ACC112 (cell line): ENCODE measurements around the gene TRIM74.
A peak's percentile ranks its signal among the peaks of the same experiment; 100 is the strongest.
"Not testable (repeated sequence)": the region's sequence is repeated elsewhere in the genome, so short reads cannot be mapped to it uniquely, and the experiment has no call there.

Experiments
- H2AFZ ChIP-seq: fragments of 200-600 bp; sonication (generic); one replicate; pipeline ENCODE4 v1.6.0; 2017; ENCODE audit warnings: antibody characterized with exemption, low read length; ENCODE audit not compliant: unreplicated experiment
- H3K27ac ChIP-seq: fragments of 200-600 bp; sonication (generic); 2 replicates; pipeline ENCODE4 v1.5.1; 2014; ENCODE audit warnings: low read depth, mild to moderate bottlenecking, antibody characterized with exemption, low read length, moderate library complexity
- H3K27me3 ChIP-seq: fragments of 200-600 bp; sonication (generic); 2 replicates; pipeline ENCODE4 v1.6.1; 2014; ENCODE audit warnings: mild to moderate bottlenecking, antibody characterized with exemption, low read length, moderate library complexity, mixed read lengths; ENCODE audit not compliant: insufficient read depth
- H3K36me3 ChIP-seq: fragments of 200-600 bp; sonication (generic); 2 replicates; pipeline ENCODE4 v1.6.1; 2016; ENCODE audit warnings: mild to moderate bottlenecking, antibody characterized with exemption, low read length, moderate library complexity, mixed read lengths; ENCODE audit not compliant: insufficient read depth
- H3K4me1 ChIP-seq: fragments of 200-600 bp; sonication (generic); one replicate; pipeline ENCODE4 v1.6.1; 2016; ENCODE audit warnings: low read length, mixed read lengths; ENCODE audit not compliant: insufficient read depth, unreplicated experiment, control insufficient read depth
- H3K4me3 ChIP-seq: fragments of 200-600 bp; sonication (generic); 2 replicates; pipeline ENCODE4 v1.5.1; 2014; ENCODE audit warnings: mild to moderate bottlenecking, low read depth, low read length
- H3K79me2 ChIP-seq: fragments of 200-600 bp; sonication (generic); one replicate; pipeline ENCODE4 v1.6.0; 2016; ENCODE audit warnings: low read length; ENCODE audit not compliant: control insufficient read depth, unreplicated experiment, insufficient read depth

Gene TRIM74

DNA sequence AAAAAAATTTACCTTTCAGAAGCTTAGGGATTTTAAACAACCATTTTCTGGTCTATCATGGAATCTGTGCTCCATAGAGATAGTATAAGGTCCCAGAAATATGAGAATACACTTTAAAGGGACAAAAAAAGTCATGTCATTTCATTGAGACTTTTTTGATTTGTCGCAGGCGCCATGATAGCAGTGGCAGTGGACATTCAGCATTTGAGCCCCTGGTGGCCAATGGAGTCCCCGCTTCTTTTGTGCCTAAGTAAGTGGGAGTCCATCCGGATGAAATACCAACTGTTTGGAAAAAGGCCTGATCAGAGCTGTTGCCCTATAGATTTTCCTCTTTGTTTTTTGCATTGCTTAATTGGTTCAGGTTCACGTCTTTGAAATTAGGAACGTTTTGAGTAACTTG is 41.0 kb downstream of the TRIM74 start:
- Histone ChIP-seq H3K36me3 (peaks cover 23% of the 10 kb centered on the region), H3K4me1 (peaks cover 15% of the 10 kb centered on the region), H3K79me2 (peaks cover 33% of the 10 kb centered on the region)
- not testable (repeated sequence) for H3K27ac ChIP-seq, H3K27me3 ChIP-seq, H2AFZ ChIP-seq, H3K4me3 ChIP-seq

DNA sequence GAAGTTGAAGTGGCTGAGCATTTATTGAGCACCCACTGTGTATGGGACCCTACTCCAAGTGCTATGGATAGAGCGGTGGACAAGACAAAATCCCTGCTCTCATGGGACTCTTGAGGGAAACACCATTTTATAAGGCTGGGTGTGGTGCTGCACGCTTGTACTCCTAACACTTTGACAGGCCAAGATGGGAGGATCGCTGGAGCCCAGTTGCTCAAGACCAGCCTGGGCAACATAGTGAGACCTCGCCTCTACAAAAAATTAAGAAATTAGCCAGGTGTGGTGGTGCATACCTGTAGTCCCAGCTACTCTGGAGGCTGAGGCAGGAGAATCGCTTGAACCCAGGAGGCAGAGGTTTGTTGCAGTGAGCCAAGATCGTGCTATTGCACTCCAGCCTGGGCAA is 41.5 kb downstream of the TRIM74 start:
- not testable (repeated sequence) for H3K4me3 ChIP-seq, H2AFZ ChIP-seq, H3K27me3 ChIP-seq, H3K27ac ChIP-seq
- peaks cover 33% of the 10 kb centered on the region for H3K79me2 ChIP-seq
- H3K4me1 ChIP-seq: peaks cover 15% of the 10 kb centered on the region
- peaks cover 23% of the 10 kb centered on the region for H3K36me3 ChIP-seq

DNA sequence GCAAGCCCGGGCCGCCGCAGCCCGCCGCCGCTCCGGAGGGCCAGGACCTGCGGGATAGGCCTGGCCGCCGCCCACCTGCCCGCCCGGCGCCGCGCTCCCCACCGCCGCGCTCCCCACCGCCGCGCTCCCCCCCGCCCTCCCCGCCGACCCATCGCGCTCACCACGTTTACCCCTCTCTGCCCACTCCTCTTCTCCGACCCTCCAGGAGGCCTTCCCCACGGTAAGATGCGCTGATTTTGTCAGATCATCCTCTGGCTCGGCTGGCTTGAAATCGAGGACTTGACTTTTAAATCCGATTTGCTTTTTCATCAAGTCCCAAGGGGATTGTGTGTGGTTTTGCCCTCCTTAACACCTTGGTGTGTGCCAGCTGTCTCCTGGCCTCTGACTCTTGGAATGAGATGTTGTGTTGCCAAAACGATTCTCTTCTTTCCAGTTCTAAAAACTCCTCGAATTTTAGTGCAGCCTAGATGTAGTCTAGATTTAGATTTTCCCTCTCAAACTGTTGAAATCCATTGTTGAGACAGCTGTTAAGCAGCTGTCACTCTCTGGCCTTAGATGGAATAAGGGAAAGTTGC is 43.6 kb downstream of the TRIM74 start:
- Histone ChIP-seq H3K79me2 (peaks cover 39% of the 10 kb centered on the region), H2AFZ (no peak overlapping the region), H3K4me1 (peaks cover 15% of the 10 kb centered on the region), H3K27me3 (no peaks in the 10 kb centered on the region), H3K4me3 (peak overlapping the region; percentile 86), H3K27ac (peak overlapping the region; percentile 82), H3K36me3 (peaks cover 23% of the 10 kb centered on the region)

DNA sequence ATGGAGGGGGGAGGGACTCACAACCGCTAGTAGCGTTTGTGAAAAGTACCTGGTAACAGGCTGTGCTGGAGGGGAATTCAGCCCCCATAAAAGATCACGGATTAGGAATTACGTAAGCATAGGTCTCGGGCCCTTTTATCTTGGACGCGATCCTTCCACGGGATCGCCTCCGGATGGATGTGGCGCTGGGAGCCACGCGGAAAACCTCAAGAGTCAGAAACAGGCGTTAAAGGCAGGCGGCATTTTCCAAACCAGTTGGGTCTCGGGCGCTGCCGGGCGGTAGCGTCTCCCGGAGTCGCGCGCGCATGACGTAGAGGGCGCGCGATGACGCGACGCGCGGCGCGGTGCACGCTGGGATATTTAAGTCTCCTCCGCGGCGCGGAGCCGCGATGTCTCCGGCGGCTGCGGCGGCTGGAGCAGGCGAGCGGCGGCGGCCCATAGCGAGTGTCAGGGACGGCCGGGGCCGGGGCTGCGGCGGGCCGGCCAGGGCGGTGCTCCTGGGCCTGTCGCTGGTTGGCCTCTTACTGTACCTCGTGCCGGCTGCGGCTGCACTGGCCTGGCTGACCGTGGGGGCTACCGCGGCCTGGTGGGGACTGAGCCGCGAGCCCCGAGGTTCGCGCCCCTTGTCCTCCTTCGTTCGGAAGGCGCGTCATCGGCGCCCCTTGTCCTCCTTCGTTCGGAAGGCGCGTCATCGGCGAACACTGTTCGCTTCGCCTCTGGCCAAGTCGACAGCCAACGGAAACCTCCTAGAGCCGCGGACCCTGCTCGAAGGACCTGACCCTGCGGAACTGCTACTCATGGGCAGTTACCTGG is 44.3 kb downstream of the TRIM74 start, which contains the start of gene POM121:
Gene POM121 (plus strand): TSS at position 363 of the 813 bp plus-strand sequence. CDS start 27 bp downstream, at position 390.
- Histone ChIP-seq H3K27me3 (no peaks in the 10 kb centered on the region), H3K36me3 (peaks cover 18% of the 10 kb centered on the region), H2AFZ (peak within 1 kb of the TSS; percentile 51), H3K79me2 (peaks cover 41% of the 10 kb centered on the region), H3K4me1 (peaks cover 15% of the 10 kb centered on the region), H3K4me3 (peak within 1 kb of the TSS; percentile 86), H3K27ac (peak within 1 kb of the TSS; percentile 82)

DNA sequence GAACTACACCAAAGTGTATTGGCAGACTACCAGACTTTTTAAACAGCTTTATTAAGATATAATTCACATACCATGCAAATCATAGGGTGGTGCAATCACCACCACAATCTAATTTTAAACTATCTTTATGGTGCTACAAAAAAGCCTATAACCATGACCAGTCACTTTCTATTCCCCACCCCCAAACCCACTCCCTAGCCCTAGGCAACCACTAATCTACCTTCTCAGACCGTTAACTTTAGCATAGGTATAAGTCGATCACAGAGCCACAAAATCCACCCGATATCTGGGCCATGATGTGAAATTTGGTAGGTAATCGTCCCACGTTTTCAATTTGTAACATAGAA is 44.9 kb downstream of the TRIM74 start:
- Histone ChIP-seq H3K79me2 (peaks cover 47% of the 10 kb centered on the region), H3K36me3 (peaks cover 16% of the 10 kb centered on the region), H2AFZ (no peak overlapping the region)

DNA sequence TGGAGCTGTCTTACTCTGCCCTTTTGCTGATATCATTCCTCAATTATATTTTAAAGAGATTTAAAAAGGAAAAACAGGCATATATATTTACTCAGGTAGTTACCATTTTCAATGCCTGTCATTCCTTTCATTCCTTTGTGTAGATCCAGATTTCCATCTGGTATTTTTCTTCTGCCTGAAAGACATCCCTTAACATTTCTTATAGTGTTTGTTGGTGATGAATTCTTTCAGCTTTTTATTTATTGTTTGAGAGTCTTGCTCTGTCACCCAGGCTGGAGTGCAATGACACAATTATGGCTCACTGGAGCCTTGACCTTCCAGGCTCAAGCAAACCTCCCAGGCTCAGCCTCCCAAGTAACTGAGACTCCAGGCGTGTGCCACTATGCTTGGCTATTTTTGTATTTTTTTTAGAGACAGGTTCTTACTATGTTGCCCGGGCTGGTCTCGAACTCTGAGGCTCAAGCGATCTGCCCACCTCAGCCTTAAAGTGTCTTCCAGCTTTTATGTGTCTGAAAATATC is 50.0 kb downstream of the TRIM74 start:
- H3K79me2 ChIP-seq: peaks cover 44% of the 10 kb centered on the region
- peaks cover 14% of the 10 kb centered on the region for H3K4me1 ChIP-seq
- no peak overlapping the region for H2AFZ ChIP-seq
- no peaks in the 10 kb centered on the region for H3K36me3 ChIP-seq
- peak overlapping the region; percentile 9; the same call in 1 of the 2 replicates for H3K27ac ChIP-seq
- H3K27me3 ChIP-seq: no peaks in the 10 kb centered on the region
- H3K4me3 ChIP-seq: no peak overlapping the region

More for the DNA sequence above, 44.9 kb downstream of the TRIM74 start:
- no peaks in the 10 kb centered on the region for H3K27me3 ChIP-seq
- H3K4me3 ChIP-seq: peak overlapping the region; percentile 86
- peaks cover 17% of the 10 kb centered on the region for H3K4me1 ChIP-seq
- H3K27ac ChIP-seq: peak overlapping the region; percentile 82

DNA sequence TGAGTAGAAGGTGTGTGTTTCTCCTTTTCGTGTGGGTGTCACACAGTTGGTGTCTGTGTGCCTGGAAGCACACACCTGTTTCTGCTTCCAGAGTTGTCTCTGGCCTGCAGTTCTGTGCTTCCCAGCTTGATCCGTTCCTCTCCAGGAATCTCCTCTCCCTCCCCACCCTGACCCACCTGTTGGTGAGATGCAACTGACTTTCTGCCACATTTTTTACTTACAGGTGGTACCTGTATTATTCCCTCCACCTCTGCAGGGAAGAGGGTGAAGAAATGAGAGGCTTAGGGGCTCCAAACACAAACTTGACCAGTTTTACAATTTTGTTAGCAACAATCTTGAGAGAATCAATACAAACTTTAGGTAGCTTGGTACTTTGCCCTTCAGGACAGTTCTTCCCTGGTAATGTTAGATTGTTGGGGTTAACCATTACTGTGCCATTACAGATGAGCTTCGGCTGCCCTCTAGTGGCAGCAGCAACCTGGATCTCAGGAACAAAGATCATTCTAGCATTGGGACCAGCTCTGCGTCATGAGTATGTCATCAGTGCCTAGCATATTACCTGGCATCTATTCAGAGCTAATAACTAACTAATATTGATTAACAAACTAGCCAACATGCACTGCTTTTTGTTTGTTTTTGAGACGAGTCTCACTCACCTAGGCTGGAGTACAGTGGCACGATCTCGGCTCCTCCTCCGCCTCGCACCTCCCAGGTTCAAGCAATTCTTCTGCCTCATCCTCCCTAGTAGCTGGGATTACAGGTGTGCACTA is 54.3 kb downstream of the TRIM74 start:
- not testable (repeated sequence) for H2AFZ ChIP-seq, H3K27ac ChIP-seq, H3K36me3 ChIP-seq, H3K4me3 ChIP-seq, H3K27me3 ChIP-seq, H3K4me1 ChIP-seq
- peaks cover 30% of the 10 kb centered on the region for H3K79me2 ChIP-seq

- H3K27ac ChIP-seq, H3K4me1 ChIP-seq, H3K36me3 ChIP-seq, H3K4me3 ChIP-seq, H3K27me3 ChIP-seq, H2AFZ ChIP-seq: not testable (repeated sequence)
- H3K79me2 ChIP-seq: peaks cover 29% of the 10 kb centered on the region
Measured at GRCh38 chr7:72913750-72914149, 55.5 kb downstream of the TRIM74 start.

- H3K79me2 ChIP-seq: peaks cover 19% of the 10 kb centered on the region
- H3K36me3 ChIP-seq, H3K27ac ChIP-seq, H3K27me3 ChIP-seq, H3K4me1 ChIP-seq, H3K4me3 ChIP-seq, H2AFZ ChIP-seq: not testable (repeated sequence)
Measured at GRCh38 chr7:72911395-72911794, 57.9 kb downstream of the TRIM74 start.
